ENCODE results near the gene CCDC60.

DNA sequence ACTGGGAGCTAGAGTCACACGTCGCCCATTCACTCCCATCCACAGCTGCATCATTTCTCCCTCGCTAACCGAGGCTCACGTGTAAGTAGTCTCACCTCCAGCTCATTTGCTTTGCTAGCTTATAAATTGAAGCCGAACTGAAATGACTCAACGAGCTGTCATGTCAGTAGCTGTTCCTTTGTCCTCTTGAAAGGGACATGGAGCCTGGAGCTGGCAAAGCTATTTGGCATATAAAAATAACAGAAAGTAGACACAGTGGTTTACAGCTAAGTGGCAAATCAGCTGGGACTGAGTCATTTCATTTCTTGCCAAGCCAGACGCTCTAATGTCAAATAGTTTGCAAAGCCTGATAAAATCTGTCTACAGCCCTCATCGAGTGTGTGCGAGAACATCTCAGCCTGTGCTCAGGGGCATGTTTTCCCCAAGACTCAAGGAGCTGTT lies 144.6 kb downstream of the CCDC60 start:
- TF ChIP-seq, protein P1, sequence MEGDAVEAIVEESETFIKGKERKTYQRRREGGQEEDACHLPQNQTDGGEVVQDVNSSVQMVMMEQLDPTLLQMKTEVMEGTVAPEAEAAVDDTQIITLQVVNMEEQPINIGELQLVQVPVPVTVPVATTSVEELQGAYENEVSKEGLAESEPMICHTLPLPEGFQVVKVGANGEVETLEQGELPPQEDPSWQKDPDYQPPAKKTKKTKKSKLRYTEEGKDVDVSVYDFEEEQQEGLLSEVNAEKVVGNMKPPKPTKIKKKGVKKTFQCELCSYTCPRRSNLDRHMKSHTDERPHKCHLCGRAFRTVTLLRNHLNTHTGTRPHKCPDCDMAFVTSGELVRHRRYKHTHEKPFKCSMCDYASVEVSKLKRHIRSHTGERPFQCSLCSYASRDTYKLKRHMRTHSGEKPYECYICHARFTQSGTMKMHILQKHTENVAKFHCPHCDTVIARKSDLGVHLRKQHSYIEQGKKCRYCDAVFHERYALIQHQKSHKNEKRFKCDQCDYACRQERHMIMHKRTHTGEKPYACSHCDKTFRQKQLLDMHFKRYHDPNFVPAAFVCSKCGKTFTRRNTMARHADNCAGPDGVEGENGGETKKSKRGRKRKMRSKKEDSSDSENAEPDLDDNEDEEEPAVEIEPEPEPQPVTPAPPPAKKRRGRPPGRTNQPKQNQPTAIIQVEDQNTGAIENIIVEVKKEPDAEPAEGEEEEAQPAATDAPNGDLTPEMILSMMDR (IDR thresholded peaks at IDR 0.05) = no peak
- no peak for TF ChIP-seq POLR2A (IDR thresholded peaks at IDR 0.05)

Measured in lower leg skin (tissue), 3 donors.